AG04450 (cell line): ENCODE results near the gene COL2A1. TPM values are rescaled to one million over a fixed set of nuclear protein-coding genes. Genes with fewer than 3 reads are reported as not detected.

Source experiments
- CTCF ChIA-PET: fragments of 300-600, 350-600 bp; formaldehyde crosslinking; extraction: SDS; loops from one replicate; lab custom pipeline; 2022; ENCODE audit warnings: antibody characterized with exemption, inconsistent platforms; lab: Charles Lee
- POLR2A ChIA-PET: fragments of 350-600 bp; formaldehyde crosslinking; extraction: SDS; loops from one replicate; lab custom pipeline; 2021; ENCODE audit warnings: antibody characterized with exemption, inconsistent platforms; lab: Yijun Ruan, JAX
- DNase-seq: peaks from one replicate; pipeline ENCODE4 v3.0.0-alpha.2; 2011; ENCODE audit warnings: low read depth, low spot score
- H3K27ac ChIP-seq: one replicate; pipeline ENCODE4 v1.5.1; 2012; ENCODE audit warnings: low read depth, low read length, control low read depth
- H3K27me3 ChIP-seq: one replicate; pipeline ENCODE4 v1.6.0; 2012; ENCODE audit warnings: low read length; ENCODE audit not compliant: control insufficient read depth, insufficient read depth
- H3K4me3 ChIP-seq: 2 replicates; pipeline ENCODE4 v1.5.1; 2011; ENCODE audit warnings: mild to moderate bottlenecking, low read depth, low read length, control low read depth
- H3K9me3 ChIP-seq: 2 replicates; pipeline ENCODE4 v1.5.1; 2012; ENCODE audit warnings: low read length; ENCODE audit not compliant: control insufficient read depth, insufficient read depth
- CTCF ChIP-seq: IDR thresholded peaks from 2 replicates; pipeline ENCODE4 v1.5.1; 2011; ENCODE audit warnings: low read depth, low read length, control low read depth, inconsistent platforms
- polyA plus RNA-seq: library from polyadenylated mRNA; depleted of rRNA; stranded (reverse); fragments of >200 nt; gene quantifications from 2 replicates; pipeline ENCODE4 v1.2.3, GENCODE V29; 2011

Gene COL2A1
- polyA plus RNA-seq, 1 experiment = not detected

GRCh38 chr12:47992776-47993175 lies 11.5 kb downstream of the COL2A1 start:
- Histone ChIP-seq H3K27me3 (peaks cover 57% of the 10 kb centered on the region), H3K9me3 (no peaks in the 10 kb centered on the region; the same call in 1 of the 2 replicates), H3K27ac (no peak overlapping the region), H3K4me3 (no peak overlapping the region)
- CTCF ChIA-PET = interaction anchor here (1.1 to 1.2 kb wide), 2 partner anchors 30 to 196 kb away, joined by 3 read pairs; partner anchors contain the start of gene TMEM106C
- DNase-seq = no peak
- POLR2A ChIA-PET = no interaction called here
- TF ChIP-seq CTCF = no peak

GRCh38 chr12:47991106-47992061 lies 12.9 kb downstream of the COL2A1 start:
- ChIA-PET CTCF (interaction anchor here (0.9 to 2.0 kb wide), 5 partner anchors 9 to 198 kb away, joined by 3 to 14 read pairs (median 3); no protein-coding TSS in a partner anchor), POLR2A (no interaction called here)
- no peak overlapping the region for H3K27ac ChIP-seq
- H3K27me3 ChIP-seq = peaks cover 45% of the 10 kb centered on the region
- H3K4me3 ChIP-seq = no peak overlapping the region
- no peak for TF ChIP-seq CTCF
- H3K9me3 ChIP-seq = no peaks in the 10 kb centered on the region; the same call in 1 of the 2 replicates
- DNase-seq = no peak

GRCh38 chr12:47990351-47991105 lies 13.7 kb downstream of the COL2A1 start:
- TF ChIP-seq CTCF = peak; percentile 13; the same call in 1 of the 2 replicates
- POLR2A ChIA-PET = no interaction called here

GRCh38 chr12:47989666-47990065 lies 14.6 kb downstream of the COL2A1 start:
- no peak for DNase-seq
- no peak for TF ChIP-seq CTCF
- Histone ChIP-seq H3K27ac (no peak overlapping the region), H3K4me3 (no peak overlapping the region), H3K9me3 (no peaks in the 10 kb centered on the region; the same call in none of the 2 replicates), H3K27me3 (peaks cover 32% of the 10 kb centered on the region)
- CTCF ChIA-PET = no interaction called here
- POLR2A ChIA-PET = no interaction called here

More at GRCh38 chr12:47990351-47991105, 13.7 kb downstream of the COL2A1 start:
- CTCF ChIA-PET = interaction anchor here (0.9 to 2.0 kb wide), 5 partner anchors 10 to 199 kb away, joined by 3 to 14 read pairs (median 3); partner anchors contain the start of gene TMEM106C
- DNase-seq = no peak
- no peaks in the 10 kb centered on the region; the same call in none of the 2 replicates for H3K9me3 ChIP-seq
- H3K27me3 ChIP-seq = peaks cover 40% of the 10 kb centered on the region
- H3K4me3 ChIP-seq = no peak overlapping the region
- H3K27ac ChIP-seq = no peak overlapping the region
